GM12801 (cell line): Measurements from ENCODE around the gene TUBGCP4.

Source experiments
- TF ChIP-seq, protein P1 (sequence below): IDR thresholded peaks from one replicate; pipeline ENCODE4 v1.5.1; 2011; ENCODE audit warnings: control low read depth; ENCODE audit not compliant: insufficient read length; ENCODE audit errors: extremely low read depth

The TUBGCP4 gene

DNA sequence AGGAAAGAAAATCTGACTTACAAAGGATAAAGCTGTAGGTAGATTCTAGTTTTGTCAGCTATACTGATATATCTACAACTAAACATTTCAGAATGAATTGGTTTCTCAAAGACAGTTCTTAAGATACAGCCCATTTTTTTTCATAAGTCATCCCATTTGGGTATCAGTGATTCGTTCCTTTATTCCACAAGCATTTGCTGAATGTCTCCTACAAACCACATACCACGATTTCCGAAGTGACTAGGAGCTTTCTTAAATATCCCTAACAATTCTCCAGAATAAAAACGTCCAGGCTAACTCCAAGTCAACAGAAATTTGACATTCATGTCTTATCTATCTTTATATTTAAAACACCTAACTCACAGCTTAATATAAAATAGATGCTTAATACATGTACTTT is 62.3 kb downstream of the TUBGCP4 start:
- TF ChIP-seq, protein P1, sequence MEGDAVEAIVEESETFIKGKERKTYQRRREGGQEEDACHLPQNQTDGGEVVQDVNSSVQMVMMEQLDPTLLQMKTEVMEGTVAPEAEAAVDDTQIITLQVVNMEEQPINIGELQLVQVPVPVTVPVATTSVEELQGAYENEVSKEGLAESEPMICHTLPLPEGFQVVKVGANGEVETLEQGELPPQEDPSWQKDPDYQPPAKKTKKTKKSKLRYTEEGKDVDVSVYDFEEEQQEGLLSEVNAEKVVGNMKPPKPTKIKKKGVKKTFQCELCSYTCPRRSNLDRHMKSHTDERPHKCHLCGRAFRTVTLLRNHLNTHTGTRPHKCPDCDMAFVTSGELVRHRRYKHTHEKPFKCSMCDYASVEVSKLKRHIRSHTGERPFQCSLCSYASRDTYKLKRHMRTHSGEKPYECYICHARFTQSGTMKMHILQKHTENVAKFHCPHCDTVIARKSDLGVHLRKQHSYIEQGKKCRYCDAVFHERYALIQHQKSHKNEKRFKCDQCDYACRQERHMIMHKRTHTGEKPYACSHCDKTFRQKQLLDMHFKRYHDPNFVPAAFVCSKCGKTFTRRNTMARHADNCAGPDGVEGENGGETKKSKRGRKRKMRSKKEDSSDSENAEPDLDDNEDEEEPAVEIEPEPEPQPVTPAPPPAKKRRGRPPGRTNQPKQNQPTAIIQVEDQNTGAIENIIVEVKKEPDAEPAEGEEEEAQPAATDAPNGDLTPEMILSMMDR, result no peak

DNA sequence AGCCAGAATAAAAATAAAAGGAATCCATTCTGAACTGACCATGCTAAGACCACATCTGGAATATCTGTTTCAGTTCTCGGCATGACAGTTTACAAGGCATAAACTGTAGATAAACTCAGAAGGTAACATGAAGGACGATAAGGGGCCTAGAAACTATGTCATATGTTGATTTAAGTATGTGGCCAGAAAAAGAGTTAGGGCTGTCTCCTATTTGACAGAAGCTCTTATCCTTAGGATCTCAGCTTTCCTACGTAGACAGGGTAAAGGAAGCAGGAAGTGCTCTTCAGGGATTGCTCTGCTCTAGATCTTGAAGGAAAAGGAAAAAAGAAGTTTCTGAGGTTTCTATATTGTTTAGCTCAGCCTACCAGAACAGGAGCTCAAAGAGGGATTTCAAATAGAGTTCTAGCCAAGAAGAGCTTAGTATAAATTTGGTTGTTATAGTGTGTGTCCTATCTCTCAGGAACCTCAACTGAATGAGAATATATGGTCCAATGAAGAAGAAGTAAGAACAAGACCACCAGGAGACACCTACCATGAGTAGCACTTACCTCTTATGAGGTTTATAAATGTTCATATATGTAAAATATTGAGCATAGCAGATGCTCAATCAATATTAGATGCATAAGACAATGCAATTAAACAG is 62.9 kb downstream of the TUBGCP4 start:
- TF ChIP-seq, protein P1, result no peak

DNA sequence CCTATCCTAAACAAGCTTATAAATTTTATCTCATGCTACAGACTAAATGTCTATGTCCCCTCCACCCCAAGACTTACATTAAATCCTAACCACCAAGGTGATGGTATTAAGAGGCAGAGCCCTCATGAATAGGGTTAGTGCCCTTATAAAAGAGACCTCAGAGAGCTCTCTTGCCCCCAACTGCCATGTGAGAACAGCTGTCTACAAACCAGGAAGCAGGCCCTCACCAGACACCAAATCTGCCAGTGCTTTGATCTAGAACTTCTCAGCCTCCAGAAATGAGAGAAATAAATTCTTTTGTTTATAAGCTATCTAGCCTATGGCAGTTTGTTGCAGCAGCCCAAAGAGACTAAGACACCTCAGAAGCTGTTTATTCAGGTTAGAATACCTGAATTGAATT is 63.5 kb downstream of the TUBGCP4 start:
- TF ChIP-seq, protein P1, result no peak

DNA sequence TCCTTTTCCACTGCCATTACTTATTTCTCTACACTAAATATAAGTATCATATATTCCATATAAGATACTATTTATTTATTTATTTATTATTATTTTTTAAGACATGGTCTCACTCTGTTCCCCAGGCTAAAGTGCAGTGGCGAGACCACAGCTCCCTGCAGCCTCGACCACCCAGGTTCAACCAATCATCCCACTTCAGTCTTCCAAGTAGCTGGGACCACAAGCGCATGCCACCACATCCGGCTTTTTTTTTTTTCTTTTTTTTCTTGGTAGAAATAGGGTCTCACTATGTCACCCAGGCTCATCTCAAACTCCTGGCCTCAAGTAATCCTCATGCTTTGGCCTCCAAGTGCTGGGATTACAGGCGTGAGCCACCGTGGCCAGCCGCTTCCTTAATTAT is 65.5 kb downstream of the TUBGCP4 start:
- TF ChIP-seq, protein P1, result no peak

DNA sequence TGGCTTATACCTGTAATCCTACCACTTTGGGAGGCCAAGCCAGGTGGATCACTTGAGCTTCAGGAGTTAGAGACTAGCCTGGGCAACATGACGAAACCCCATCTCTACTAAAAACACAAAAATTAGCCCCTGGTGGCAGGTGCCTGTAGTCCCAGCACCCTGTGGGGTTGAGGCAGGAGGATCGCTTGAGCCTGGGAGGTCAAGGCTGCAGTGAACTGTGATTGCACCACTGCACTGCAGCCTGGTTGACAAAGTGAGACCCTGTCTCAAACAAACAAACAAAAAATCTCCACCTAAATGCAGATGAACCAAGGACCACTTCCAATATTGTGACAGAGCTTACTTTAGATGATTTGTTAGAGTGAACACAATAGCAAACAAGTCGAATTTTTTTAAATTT is 68.4 kb downstream of the TUBGCP4 start:
- TF ChIP-seq, protein P1, result no peak

DNA sequence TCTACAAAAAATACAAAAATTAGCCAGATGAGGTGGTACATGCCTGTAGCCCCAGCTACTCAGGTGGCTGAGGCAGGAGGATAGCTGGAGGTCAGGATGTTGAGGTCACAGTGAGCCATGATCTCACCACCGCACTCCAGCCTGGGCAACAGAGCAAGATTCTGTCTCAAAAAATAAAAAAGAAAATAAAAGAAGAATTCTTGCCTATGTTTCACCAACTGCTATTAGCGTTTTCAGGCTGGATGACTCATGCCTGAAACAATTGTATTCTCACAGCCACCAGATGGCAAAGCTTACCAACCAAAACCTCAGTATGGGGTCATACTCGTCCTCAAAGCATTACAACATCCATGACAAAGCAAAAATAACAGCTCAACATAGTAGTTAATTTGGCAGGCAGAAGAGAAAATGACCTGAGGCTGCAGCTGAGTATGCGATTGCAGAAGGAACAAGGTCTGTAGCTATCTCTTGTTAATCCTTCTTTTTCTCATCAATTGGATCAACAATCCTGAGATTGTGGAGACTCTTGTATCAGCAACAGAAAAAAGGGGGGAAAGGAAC is 69.9 kb downstream of the TUBGCP4 start:
- TF ChIP-seq, protein P1, result no peak

DNA sequence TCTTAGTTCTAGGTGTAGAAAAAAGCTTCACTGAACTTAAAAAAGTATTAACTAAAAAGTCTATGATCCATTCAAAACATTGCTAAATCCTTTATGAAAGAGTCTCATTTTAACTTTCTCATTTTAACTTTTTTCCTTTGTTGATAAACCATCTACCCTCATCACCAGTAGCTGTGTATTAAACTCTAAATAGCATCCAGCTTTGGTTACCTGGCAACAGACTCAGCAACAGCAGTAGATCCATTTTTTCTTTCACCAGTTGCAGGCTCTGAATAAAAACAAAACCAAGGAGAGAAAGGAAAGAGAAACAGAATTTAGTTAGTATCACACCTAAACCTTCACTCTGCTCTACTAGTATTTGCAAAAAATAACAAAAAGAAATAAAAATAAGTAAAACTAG is 70.4 kb downstream of the TUBGCP4 start:
- TF ChIP-seq, protein P1, result no peak

DNA sequence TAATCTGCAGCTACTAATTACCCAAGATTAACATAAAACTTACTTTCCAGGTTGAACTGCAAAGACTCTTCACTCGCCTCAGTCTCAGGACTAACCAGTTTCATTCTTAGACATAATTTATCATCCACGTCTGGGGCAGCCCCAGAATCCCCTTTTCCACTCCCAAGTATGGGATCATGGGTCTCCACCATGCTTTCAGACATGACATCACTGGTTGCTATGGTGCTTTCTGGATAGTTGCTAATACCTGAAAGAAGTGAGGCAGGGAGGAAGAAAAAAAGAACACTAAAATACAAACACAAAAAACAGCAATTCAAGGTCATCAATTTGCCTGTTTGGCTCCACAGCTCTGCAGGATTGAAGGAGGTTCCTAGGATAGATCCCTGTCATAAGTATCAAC is 75.4 kb downstream of the TUBGCP4 start:
- TF ChIP-seq, protein P1, result no peak
